PC-9 (cell line): ENCODE results near the gene SLC6A17.

ENCODE experiments used
- EZH2 ChIP-seq: fragments of 200-600 bp; sonication (generic); IDR thresholded peaks from 2 replicates; pipeline ENCODE4 v1.8.0; 2017; ENCODE audit warnings: antibody characterized with exemption, low read depth
- TF ChIP-seq, protein P1 (sequence below): fragments of 200-600 bp; sonication (generic); conservative IDR thresholded peaks from 2 replicates; pipeline ENCODE4 v1.6.1; 2017; ENCODE audit warnings: mixed run types, antibody characterized with exemption, mild to moderate bottlenecking, moderate library complexity

DNA sequence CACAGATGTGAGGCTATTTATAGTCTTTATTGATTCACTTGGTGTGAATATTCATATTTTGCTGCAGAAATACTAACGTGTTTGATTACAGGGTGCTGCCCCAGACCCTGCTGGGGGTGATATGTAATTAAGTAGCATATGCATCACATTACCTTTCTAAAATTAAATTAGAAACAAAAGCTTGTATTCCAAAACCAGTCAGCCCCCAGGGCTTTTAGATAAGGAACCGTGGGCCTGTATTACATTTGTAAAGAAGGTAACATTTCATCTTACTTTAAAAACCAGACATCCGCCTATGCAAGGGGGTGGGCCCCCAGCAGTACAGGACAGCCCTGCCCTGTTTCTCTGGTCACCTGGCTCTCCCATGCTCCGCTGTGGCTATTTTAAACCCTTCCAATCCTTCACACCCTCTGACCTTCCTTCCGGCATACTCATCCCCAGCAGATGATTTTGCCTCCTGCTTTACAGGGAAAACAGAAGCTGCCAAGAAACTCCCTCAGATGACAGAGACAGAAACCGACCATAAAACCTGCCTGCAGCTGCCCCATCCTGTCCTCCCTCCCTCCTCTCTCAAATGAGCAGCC lies 37.8 kb downstream of the SLC6A17 start:
- TF ChIP-seq, protein P1, sequence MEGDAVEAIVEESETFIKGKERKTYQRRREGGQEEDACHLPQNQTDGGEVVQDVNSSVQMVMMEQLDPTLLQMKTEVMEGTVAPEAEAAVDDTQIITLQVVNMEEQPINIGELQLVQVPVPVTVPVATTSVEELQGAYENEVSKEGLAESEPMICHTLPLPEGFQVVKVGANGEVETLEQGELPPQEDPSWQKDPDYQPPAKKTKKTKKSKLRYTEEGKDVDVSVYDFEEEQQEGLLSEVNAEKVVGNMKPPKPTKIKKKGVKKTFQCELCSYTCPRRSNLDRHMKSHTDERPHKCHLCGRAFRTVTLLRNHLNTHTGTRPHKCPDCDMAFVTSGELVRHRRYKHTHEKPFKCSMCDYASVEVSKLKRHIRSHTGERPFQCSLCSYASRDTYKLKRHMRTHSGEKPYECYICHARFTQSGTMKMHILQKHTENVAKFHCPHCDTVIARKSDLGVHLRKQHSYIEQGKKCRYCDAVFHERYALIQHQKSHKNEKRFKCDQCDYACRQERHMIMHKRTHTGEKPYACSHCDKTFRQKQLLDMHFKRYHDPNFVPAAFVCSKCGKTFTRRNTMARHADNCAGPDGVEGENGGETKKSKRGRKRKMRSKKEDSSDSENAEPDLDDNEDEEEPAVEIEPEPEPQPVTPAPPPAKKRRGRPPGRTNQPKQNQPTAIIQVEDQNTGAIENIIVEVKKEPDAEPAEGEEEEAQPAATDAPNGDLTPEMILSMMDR, result no peak; the same call in 1 of the 2 replicates
- no peak for TF ChIP-seq EZH2
